ENCODE measurements around the gene SLC7A9.
"Not testable (repeated sequence)": the region's sequence is repeated elsewhere in the genome, so short reads cannot be mapped to it uniquely, and the experiment has no call there.

SLC7A9 gene

GRCh38 chr19:32862741-32863140 is 6.8 kb downstream of the SLC7A9 start:
- no peak for DNase-seq

- DNase-seq: no peak
These were observed 7.4 kb downstream of the SLC7A9 start for GRCh38 chr19:32862173-32862572.

GRCh38 chr19:32861596-32861995 is 8.0 kb downstream of the SLC7A9 start:
- DNase-seq: no peak

- DNase-seq: no peak
These were observed 10.0 kb downstream of the SLC7A9 start for GRCh38 chr19:32859591-32859990.

- no peak for DNase-seq
These were observed 11.0 kb downstream of the SLC7A9 start for GRCh38 chr19:32858559-32858958.

- no peak for DNase-seq
These were observed 11.4 kb downstream of the SLC7A9 start for GRCh38 chr19:32858155-32858554.

- no peak for DNase-seq
These were observed 12.0 kb downstream of the SLC7A9 start for GRCh38 chr19:32857584-32857983.

- DNase-seq: not testable (repeated sequence)
These were observed 12.7 kb downstream of the SLC7A9 start for GRCh38 chr19:32856818-32857217.

GRCh38 chr19:32852216-32852615 is 17.4 kb downstream of the SLC7A9 start:
- no peak for DNase-seq

GRCh38 chr19:32848035-32848434 is 21.5 kb downstream of the SLC7A9 start:
- not testable (repeated sequence) for DNase-seq

GRCh38 chr19:32843716-32844245 is 25.8 kb downstream of the SLC7A9 start:
- no peak for DNase-seq

GRCh38 chr19:32842061-32842460 is 27.5 kb downstream of the SLC7A9 start:
- no peak for DNase-seq

- DNase-seq: no peak
These were observed 32.0 kb downstream of the SLC7A9 start for GRCh38 chr19:32837531-32837930.

- DNase-seq: not testable (repeated sequence)
These were observed 36.2 kb downstream of the SLC7A9 start for GRCh38 chr19:32833388-32833787.

- not testable (repeated sequence) for DNase-seq
These were observed 36.7 kb downstream of the SLC7A9 start for GRCh38 chr19:32832825-32833224.

- not testable (repeated sequence) for DNase-seq
These were observed 37.5 kb downstream of the SLC7A9 start for GRCh38 chr19:32832094-32832493.

- no peak for DNase-seq
These were observed 38.0 kb downstream of the SLC7A9 start for GRCh38 chr19:32831611-32832010.

- DNase-seq: no peak
These were observed 39.1 kb downstream of the SLC7A9 start for GRCh38 chr19:32830231-32831014.

- DNase-seq: no peak
These were observed 40.1 kb downstream of the SLC7A9 start for GRCh38 chr19:32829345-32829896.

GRCh38 chr19:32828643-32829344 is 40.8 kb downstream of the SLC7A9 start:
- no peak for DNase-seq

GRCh38 chr19:32828139-32828538 is 41.4 kb downstream of the SLC7A9 start:
- no peak for DNase-seq

- no peak for DNase-seq
These were observed 44.5 kb downstream of the SLC7A9 start for GRCh38 chr19:32824916-32825608.

- DNase-seq: no peak
These were observed 45.3 kb downstream of the SLC7A9 start for GRCh38 chr19:32824191-32824751.

All from stimulated activated CD8-positive, alpha-beta memory T cell treated with anti-CD3 and anti-CD28 coated beads, Interleukin-4, amount 100 ng/mL, for 48 hours (primary cell).